A549 (cell line): ENCODE measurements around the gene COL24A1. TPM values are rescaled to one million over a fixed set of nuclear protein-coding genes. Genes with fewer than 3 reads are reported as not detected.

Experiments
- ATAC-seq, 2 experiments: fragments of 200-7000 bp in 1 of 2; fragments of >200 bp in 1 of 2; cut with Nextera tagmentation in 1 of 2; cut with Tn5 transposase in 1 of 2; 3 replicates each; pipeline versions ENCODE4 v1.8.0 to v1.9.1; 2018 to 2020; ENCODE audit warnings: mild to moderate bottlenecking in 1 of 2, moderate library complexity in 1 of 2
- CTCF ChIA-PET: fragments of 300-600 bp; sonication (Branson Sonifier 250); formaldehyde crosslinking; extraction: SDS; loops from one replicate; lab custom pipeline; 2021; ENCODE audit warnings: antibody characterized with exemption, inconsistent platforms; lab: Yijun Ruan, JAX
- POLR2A ChIA-PET: fragments of 350-600 bp; formaldehyde crosslinking; extraction: SDS; loops from one replicate; lab custom pipeline; 2021; ENCODE audit warnings: antibody characterized with exemption, inconsistent platforms; lab: Yijun Ruan, JAX
- DNase-seq, 2 experiments: peaks; one replicate each; pipeline versions ENCODE4 v3.0.0 to v3.0.0-alpha.2; 2011 to 2016; ENCODE audit warnings: low read depth in 1 of 2, low spot score in 1 of 2
- FAIRE-seq: peaks from 2 replicates; lab custom pipeline; 2011; peaks lifted over from hg19 to GRCh38; lab: Jason Lieb, UNC
- H3K27ac ChIP-seq, 2 experiments: fragments of >200 bp; sonication (Bioruptor Twin); formaldehyde crosslinking; 3 replicates each; pipeline ENCODE4 v1.5.1; 2016 to 2017
- H3K4me1 ChIP-seq: fragments of >200 bp; sonication (Bioruptor Twin); formaldehyde crosslinking; 3 replicates; pipeline ENCODE4 v1.6.1; 2016
- H3K4me2 ChIP-seq: fragments of >200 bp; sonication (Bioruptor Twin); formaldehyde crosslinking; 3 replicates; pipeline ENCODE4 v1.6.1; 2016
- H3K4me3 ChIP-seq: fragments of >200 bp; sonication (Bioruptor Twin); formaldehyde crosslinking; 3 replicates; pipeline ENCODE4 v1.5.1; 2016
- H3K9me3 ChIP-seq: fragments of >200 bp; sonication (Bioruptor Twin); formaldehyde crosslinking; 3 replicates; pipeline ENCODE4 v1.6.1; 2016
- CBX2 ChIP-seq: fragments of 200-600 bp; sonication (generic); IDR thresholded peaks from 2 replicates; pipeline ENCODE4 v1.6.1; 2016; ENCODE audit warnings: low read depth, mild to moderate bottlenecking, borderline replicate concordance
- CBX8 ChIP-seq: fragments of 200-600 bp; sonication (generic); IDR thresholded peaks from 2 replicates; pipeline ENCODE4 v1.6.1; 2016
- EHF ChIP-seq: fragments of 250-450 bp; sonication (Bioruptor Pico); IDR thresholded peaks from 2 replicates; pipeline ENCODE4 v1.5.0; 2020; ENCODE audit warnings: mild to moderate bottlenecking
- FOSB ChIP-seq: fragments of 250-450 bp; sonication (Bioruptor Pico); IDR thresholded peaks from 2 replicates; pipeline ENCODE4 v1.5.0; 2020; ENCODE audit warnings: mild to moderate bottlenecking, moderate library complexity
- FOSL2 ChIP-seq, 2 experiments: fragments of 450-650 bp in 1 of 2; fragments of >200 bp in 1 of 2; sonication (Bioruptor Twin) in 1 of 2; formaldehyde crosslinking; IDR thresholded peaks; 2 replicates each; pipeline versions ENCODE4 v1.5.0 to v1.6.1; 2016 to 2020; ENCODE audit warnings: mild to moderate bottlenecking in 1 of 2, moderate library complexity in 1 of 2
- HDAC2 ChIP-seq: fragments of 200-600 bp; sonication (generic); IDR thresholded peaks from 2 replicates; pipeline ENCODE4 v1.6.1; 2016
- HEYL ChIP-seq: fragments of 250-450 bp; sonication (Bioruptor Pico); IDR thresholded peaks from 2 replicates; pipeline ENCODE4 v1.8.0; 2021; ENCODE audit warnings: mild to moderate bottlenecking, moderate library complexity
- JUN ChIP-seq, 2 experiments: fragments of >200 bp; sonication (Bioruptor Twin); formaldehyde crosslinking; IDR thresholded peaks; 2 replicates in 1 of 2; 3 replicates in 1 of 2; pipeline ENCODE4 v1.6.1; 2016 to 2017
- KDM1A ChIP-seq: fragments of 200-600 bp; sonication (generic); IDR thresholded peaks from 2 replicates; pipeline ENCODE4 v1.6.1; 2016; ENCODE audit warnings: low read depth, mild to moderate bottlenecking
- KDM5A ChIP-seq: fragments of 200-600 bp; sonication (generic); IDR thresholded peaks from 2 replicates; pipeline ENCODE4 v1.6.1; 2016; ENCODE audit warnings: antibody characterized with exemption, mild to moderate bottlenecking
- NFE2L2 ChIP-seq: fragments of 150-350 bp; conservative IDR thresholded peaks from 2 replicates; pipeline ENCODE4 v1.6.1; 2014; ENCODE audit warnings: low read length
- NR3C1 ChIP-seq: fragments of >200 bp; sonication (Bioruptor Twin); formaldehyde crosslinking; IDR thresholded peaks from 3 replicates; pipeline ENCODE4 v1.6.1; 2017
- RARB ChIP-seq: fragments of 250-450 bp; sonication (Bioruptor Pico); IDR thresholded peaks from 2 replicates; pipeline ENCODE4 v1.8.0; 2021; ENCODE audit warnings: mild to moderate bottlenecking, moderate library complexity
- RFX5 ChIP-seq: fragments of 450-650 bp; IDR thresholded peaks from 2 replicates; pipeline ENCODE4 v1.7.1; 2014; ENCODE audit warnings: antibody characterized with exemption, mild to moderate bottlenecking, moderate library complexity
- SMC3 ChIP-seq: fragments of >200 bp; sonication (Bioruptor Twin); formaldehyde crosslinking; IDR thresholded peaks from 3 replicates; pipeline ENCODE4 v1.6.1; 2018; ENCODE audit warnings: inconsistent platforms
- TP53 ChIP-seq: fragments of 250-450 bp; sonication (Bioruptor Pico); IDR thresholded peaks from 2 replicates; pipeline ENCODE4 v1.5.0; 2021; ENCODE audit warnings: mild to moderate bottlenecking, moderate library complexity
- ZC3H11A ChIP-seq: fragments of 450-650 bp; IDR thresholded peaks from 2 replicates; pipeline ENCODE4 v1.6.1; 2014; ENCODE audit warnings: antibody characterized with exemption, mild to moderate bottlenecking
- ZFP36 ChIP-seq: fragments of 450-650 bp; IDR thresholded peaks from 2 replicates; pipeline ENCODE4 v1.6.1; 2014; ENCODE audit warnings: borderline replicate concordance; ENCODE audit not compliant: partially characterized antibody
- ZNF302 ChIP-seq: fragments of 250-450 bp; sonication (Bioruptor Pico); IDR thresholded peaks from 2 replicates; pipeline ENCODE4 v1.9.0; 2021; ENCODE audit warnings: inconsistent platforms, mild to moderate bottlenecking, moderate library complexity
- ZSCAN20 ChIP-seq: fragments of 250-450 bp; sonication (Bioruptor Pico); IDR thresholded peaks from 2 replicates; pipeline ENCODE4 v1.8.0; 2022; ENCODE audit warnings: mild to moderate bottlenecking, moderate library complexity
- WGBS: methylation state at CpG from one replicate; pipeline ENCODE4 v1.1.6; 2017; ENCODE audit errors: missing lambda C conversion rate; 5-methylcytosine and 5-hydroxymethylcytosine counted together
- polyA plus RNA-seq, 4 experiments: library from polyadenylated mRNA; depleted of rRNA in 3 of 4; stranded (reverse); fragments of >200 nt; fragmentation: RNase III in 1 of 4; extraction: RNeasy Plus Mini Kit Qiagen cat#74134 plus additional on column Dnase treatment in 1 of 4; gene quantifications; 2 replicates in 3 of 4; 3 replicates in 1 of 4; pipeline ENCODE4 v1.2.3, GENCODE V29; 2011 to 2017
- TF ChIP-seq, protein P1 (sequence below): fragments of 450-650 bp; IDR thresholded peaks from 2 replicates; pipeline ENCODE4 v1.6.1; 2014; ENCODE audit warnings: antibody characterized with exemption
- TF ChIP-seq, protein P2 (sequence below): IDR thresholded peaks from 2 replicates; pipeline ENCODE4 v1.6.1; 2012
- TF ChIP-seq, protein P3 (sequence below): fragments of 150-350 bp; IDR thresholded peaks from 2 replicates; pipeline ENCODE4 v1.6.1; 2014; ENCODE audit warnings: low read depth, mild to moderate bottlenecking, low read length

The COL24A1 gene
- polyA plus RNA-seq, 2 of the 4 experiments (the other 2 are of a cell fraction): 0.03 to 0.13 TPM

DNA sequence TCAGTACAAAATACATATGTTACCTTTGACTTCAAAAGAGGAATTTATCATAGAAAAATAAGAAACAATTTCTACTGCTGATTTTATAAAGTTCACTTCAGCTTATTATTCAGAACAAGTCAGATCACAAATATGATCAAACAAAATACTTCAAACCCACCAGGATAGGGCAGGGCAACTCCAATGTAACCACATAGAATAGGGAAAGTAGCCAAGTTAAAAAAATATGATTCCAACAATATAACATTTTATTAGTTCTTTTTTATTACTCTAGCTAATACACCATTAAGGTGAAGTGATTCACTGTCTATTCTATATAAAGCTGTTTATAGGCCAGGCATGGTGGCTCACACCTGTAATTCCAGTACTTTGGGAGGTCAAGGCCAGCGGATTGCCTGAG is 393.8 kb downstream of the COL24A1 start:
- ATAC-seq (no peak), DNase-seq (no peak), FAIRE-seq (no peak)
- 100% methylated on average over 1 of the region's 1 CpG for WGBS
- ChIA-PET CTCF (no interaction called here), POLR2A (no interaction called here)
- Histone ChIP-seq H3K4me2 (no peak overlapping the region), H3K4me3 (no peak overlapping the region), H3K4me1 (no peaks in the 10 kb centered on the region), H3K9me3 (no peaks in the 10 kb centered on the region), H3K27ac (no peak overlapping the region)
- TF ChIP-seq, protein P1, sequence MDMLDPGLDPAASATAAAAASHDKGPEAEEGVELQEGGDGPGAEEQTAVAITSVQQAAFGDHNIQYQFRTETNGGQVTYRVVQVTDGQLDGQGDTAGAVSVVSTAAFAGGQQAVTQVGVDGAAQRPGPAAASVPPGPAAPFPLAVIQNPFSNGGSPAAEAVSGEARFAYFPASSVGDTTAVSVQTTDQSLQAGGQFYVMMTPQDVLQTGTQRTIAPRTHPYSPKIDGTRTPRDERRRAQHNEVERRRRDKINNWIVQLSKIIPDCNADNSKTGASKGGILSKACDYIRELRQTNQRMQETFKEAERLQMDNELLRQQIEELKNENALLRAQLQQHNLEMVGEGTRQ: no peak
- TF ChIP-seq ZC3H11A (no peak), ZSCAN20 (CRISPR knock-in tag) (no peak), KDM1A (no peak), FOSB (CRISPR knock-in tag) (no peak), NFE2L2 (no peak), FOSL2 (IDR thresholded peaks at IDR 0.05) (no peak), FOSL2 (CRISPR knock-in tag; IDR thresholded peaks at IDR 0.05) (no peak), HEYL (no peak), ZNF302 (CRISPR knock-in tag) (no peak), KDM5A (no peak), HDAC2 (no peak), RFX5 (no peak)
- TF ChIP-seq, protein P2, sequence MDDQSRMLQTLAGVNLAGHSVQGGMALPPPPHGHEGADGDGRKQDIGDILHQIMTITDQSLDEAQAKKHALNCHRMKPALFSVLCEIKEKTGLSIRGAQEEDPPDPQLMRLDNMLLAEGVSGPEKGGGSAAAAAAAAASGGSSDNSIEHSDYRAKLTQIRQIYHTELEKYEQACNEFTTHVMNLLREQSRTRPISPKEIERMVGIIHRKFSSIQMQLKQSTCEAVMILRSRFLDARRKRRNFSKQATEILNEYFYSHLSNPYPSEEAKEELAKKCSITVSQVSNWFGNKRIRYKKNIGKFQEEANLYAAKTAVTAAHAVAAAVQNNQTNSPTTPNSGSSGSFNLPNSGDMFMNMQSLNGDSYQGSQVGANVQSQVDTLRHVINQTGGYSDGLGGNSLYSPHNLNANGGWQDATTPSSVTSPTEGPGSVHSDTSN: no peak

DNA sequence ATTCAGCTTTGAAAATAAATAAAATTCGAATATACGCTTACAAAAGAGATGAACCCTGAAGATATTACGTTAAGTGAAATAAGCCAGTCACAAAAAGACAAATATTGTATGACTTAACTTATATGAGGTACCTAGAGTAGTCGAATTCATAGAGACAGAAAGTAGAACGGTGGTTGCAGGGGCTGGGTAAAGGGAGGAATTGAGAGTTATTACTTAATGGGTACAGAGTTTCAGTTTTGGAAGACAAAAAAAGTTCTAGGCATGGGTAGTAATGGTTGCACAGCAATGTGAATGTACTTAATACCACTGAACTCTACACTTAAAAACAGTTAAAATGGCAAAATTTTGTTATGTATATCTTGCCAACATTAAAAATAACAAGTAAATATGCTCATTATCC is 399.7 kb downstream of the COL24A1 start:
- TF ChIP-seq, protein P3, sequence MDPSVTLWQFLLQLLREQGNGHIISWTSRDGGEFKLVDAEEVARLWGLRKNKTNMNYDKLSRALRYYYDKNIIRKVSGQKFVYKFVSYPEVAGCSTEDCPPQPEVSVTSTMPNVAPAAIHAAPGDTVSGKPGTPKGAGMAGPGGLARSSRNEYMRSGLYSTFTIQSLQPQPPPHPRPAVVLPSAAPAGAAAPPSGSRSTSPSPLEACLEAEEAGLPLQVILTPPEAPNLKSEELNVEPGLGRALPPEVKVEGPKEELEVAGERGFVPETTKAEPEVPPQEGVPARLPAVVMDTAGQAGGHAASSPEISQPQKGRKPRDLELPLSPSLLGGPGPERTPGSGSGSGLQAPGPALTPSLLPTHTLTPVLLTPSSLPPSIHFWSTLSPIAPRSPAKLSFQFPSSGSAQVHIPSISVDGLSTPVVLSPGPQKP: no peak
- TF ChIP-seq KDM1A (no peak), CBX8 (no peak), SMC3 (no peak), ZNF302 (CRISPR knock-in tag) (no peak), ZFP36 (no peak), RARB (no peak), NR3C1 (no peak), FOSL2 (IDR thresholded peaks at IDR 0.05) (no peak), FOSL2 (CRISPR knock-in tag; IDR thresholded peaks at IDR 0.05) (no peak), JUN (IDR thresholded peaks at IDR 0.05) (no peak), TP53 (no peak), EHF (CRISPR knock-in tag) (no peak)
- 63% methylated on average over 5 of the region's 5 CpGs for WGBS
- DNase-seq (no peak), ATAC-seq (no peak), FAIRE-seq (no peak)
- Histone ChIP-seq H3K9me3 (no peaks in the 10 kb centered on the region), H3K4me2 (no peak overlapping the region), H3K27ac (no peak overlapping the region), H3K4me1 (no peaks in the 10 kb centered on the region), H3K4me3 (no peak overlapping the region)
- ChIA-PET POLR2A (no interaction called here), CTCF (no interaction called here)

DNA sequence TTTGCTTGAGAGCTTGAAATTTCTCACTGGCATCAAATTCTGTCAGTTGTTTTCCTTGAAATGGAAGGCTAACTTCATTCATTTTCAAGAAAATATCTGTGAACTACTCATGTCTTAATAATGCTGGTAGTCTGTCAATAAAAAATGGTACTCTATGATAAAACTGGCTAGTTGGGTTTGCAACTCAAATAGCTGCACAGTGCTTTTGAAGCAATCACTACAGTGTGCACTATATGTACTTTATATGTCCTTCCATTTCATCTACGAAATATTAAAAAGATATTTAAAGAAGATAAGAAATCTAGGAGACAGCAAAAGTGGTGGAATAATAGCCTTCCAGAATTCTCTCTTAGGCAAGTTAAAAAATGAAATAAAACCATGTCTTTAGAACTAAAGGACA is 408.5 kb downstream of the COL24A1 start:
- WGBS: 3% methylated on average over 1 of the region's 1 CpG
- CTCF ChIA-PET: no interaction called here
- H3K4me1 ChIP-seq: no peaks in the 10 kb centered on the region
- H3K4me3 ChIP-seq: no peak overlapping the region
- H3K27ac ChIP-seq: no peak overlapping the region
- no peak overlapping the region for H3K4me2 ChIP-seq
- no peak for DNase-seq
- H3K9me3 ChIP-seq: no peaks in the 10 kb centered on the region
- POLR2A ChIA-PET: no interaction called here
- no peak for TF ChIP-seq CBX2
- FAIRE-seq: no peak
- no peak for ATAC-seq
